Neural crest cell (in vitro differentiated cells): ENCODE results near the gene GRIA2. TPM values are rescaled to one million over a fixed set of nuclear protein-coding genes. Genes with fewer than 3 reads are reported as not detected.

Experiments
- DNase-seq: peaks from one replicate; pipeline ENCODE4 v3.0.0; 2021; ENCODE audit warnings: low read depth, mixed read lengths, low spot score
- H3K27ac Mint-ChIP-seq: one replicate; pipeline ENCODE4 v1.8.0; 2021; ENCODE audit warnings: mild to moderate bottlenecking, mixed read lengths; ENCODE audit not compliant: unreplicated experiment
- H3K27me3 Mint-ChIP-seq: 2 replicates; pipeline ENCODE4 v1.8.0; 2021; ENCODE audit warnings: low read depth, mild to moderate bottlenecking, mixed read lengths
- H3K36me3 Mint-ChIP-seq: 2 replicates; pipeline ENCODE4 v1.8.0; 2021; ENCODE audit warnings: low read depth, mild to moderate bottlenecking, mixed read lengths
- H3K4me1 Mint-ChIP-seq: 2 replicates; pipeline ENCODE4 v1.8.0; 2021; ENCODE audit warnings: mixed read lengths
- H3K4me3 Mint-ChIP-seq: one replicate; pipeline ENCODE4 v1.8.0; 2021; ENCODE audit warnings: mild to moderate bottlenecking, mixed read lengths
- H3K9me3 Mint-ChIP-seq: 2 replicates; pipeline ENCODE4 v1.8.0; 2021; ENCODE audit warnings: mixed read lengths
- total RNA-seq: library from RNA; stranded (reverse); gene quantifications from 2 replicates; pipeline ENCODE4 v1.2.1, GENCODE V29; 2021
- TF ChIP-seq, protein P1 (sequence below): fragments of 200-600 bp; sonication (generic); conservative IDR thresholded peaks from 2 replicates; pipeline ENCODE4 v1.5.0; 2021; ENCODE audit warnings: antibody characterized with exemption, mild to moderate bottlenecking

The GRIA2 gene
- total RNA-seq, 1 donor from 2014 or later, result 2.7 TPM

DNA sequence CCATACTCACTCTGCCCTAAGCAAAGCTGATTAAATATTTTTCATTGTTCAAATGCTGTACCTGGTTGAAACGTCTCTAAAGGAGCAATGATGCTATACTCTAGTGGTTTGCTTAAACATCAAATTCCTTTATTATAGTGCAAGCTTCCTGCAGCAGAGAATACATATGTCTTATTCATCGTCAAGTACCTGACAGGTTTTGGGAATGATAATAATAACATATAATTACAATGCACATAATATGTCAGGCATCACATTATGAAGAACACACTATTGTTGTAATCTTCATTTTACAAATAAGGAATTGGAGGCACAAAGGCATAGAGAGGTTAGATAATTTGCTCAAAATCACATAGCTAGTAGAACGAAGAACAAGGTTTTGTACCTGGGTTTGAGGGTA lies 151.6 kb downstream of the GRIA2 start:
- DNase-seq, result no peak
- H3K4me3 Mint-ChIP-seq, result no peak overlapping the region
- no peaks in the 10 kb centered on the region for H3K36me3 Mint-ChIP-seq
- TF ChIP-seq, protein P1, sequence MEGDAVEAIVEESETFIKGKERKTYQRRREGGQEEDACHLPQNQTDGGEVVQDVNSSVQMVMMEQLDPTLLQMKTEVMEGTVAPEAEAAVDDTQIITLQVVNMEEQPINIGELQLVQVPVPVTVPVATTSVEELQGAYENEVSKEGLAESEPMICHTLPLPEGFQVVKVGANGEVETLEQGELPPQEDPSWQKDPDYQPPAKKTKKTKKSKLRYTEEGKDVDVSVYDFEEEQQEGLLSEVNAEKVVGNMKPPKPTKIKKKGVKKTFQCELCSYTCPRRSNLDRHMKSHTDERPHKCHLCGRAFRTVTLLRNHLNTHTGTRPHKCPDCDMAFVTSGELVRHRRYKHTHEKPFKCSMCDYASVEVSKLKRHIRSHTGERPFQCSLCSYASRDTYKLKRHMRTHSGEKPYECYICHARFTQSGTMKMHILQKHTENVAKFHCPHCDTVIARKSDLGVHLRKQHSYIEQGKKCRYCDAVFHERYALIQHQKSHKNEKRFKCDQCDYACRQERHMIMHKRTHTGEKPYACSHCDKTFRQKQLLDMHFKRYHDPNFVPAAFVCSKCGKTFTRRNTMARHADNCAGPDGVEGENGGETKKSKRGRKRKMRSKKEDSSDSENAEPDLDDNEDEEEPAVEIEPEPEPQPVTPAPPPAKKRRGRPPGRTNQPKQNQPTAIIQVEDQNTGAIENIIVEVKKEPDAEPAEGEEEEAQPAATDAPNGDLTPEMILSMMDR, result no peak
- H3K27ac Mint-ChIP-seq, result no peak overlapping the region
- no peaks in the 10 kb centered on the region for H3K27me3 Mint-ChIP-seq
- H3K4me1 Mint-ChIP-seq, result peaks cover 4% of the 10 kb centered on the region
- no peaks in the 10 kb centered on the region for H3K9me3 Mint-ChIP-seq

DNA sequence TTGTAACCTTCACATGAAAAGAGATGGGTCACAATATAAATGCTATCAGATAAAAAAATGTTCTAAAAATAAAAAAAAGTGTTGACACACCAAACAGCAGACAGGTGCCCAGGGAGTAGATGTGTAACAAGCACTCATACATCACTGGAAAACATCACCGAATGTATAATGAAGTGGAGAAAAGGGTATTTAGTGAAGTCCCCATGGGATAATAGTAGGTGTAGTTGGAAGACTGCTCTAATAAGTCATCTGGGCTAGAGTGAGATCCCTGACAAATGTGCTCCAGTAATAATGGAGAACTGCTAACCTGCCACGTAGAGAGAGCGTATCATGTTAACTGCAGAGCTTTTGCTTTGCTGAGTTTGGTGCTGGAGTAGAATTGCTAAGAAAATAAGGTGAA lies 152.0 kb downstream of the GRIA2 start:
- Mint-ChIP-seq H3K36me3 (no peaks in the 10 kb centered on the region), H3K27ac (no peak overlapping the region), H3K9me3 (no peaks in the 10 kb centered on the region), H3K4me3 (no peak overlapping the region), H3K27me3 (no peaks in the 10 kb centered on the region), H3K4me1 (peaks cover 4% of the 10 kb centered on the region)
- TF ChIP-seq, protein P1, result no peak
- DNase-seq, result no peak

DNA sequence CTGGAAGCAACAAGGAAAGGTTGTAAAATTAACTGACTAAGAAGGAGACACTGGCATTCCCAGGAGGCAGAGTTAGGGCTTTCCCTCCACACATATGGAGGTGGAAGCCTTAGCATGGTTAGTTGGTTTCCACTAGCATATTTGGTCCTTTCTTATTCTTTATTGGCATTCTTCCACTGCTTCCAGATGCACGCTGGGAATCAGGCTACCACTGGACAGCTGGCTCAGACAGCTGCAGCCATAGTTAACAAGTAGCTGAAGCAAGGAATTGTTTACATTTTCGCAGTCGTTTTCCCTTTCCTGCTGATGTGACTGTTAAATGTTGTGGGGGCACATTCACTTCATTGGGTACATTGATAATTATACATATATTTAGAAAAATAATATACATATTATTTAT lies 169.2 kb downstream of the GRIA2 start:
- TF ChIP-seq, protein P1, result no peak
- Mint-ChIP-seq H3K27ac (no peak overlapping the region), H3K4me1 (no peaks in the 10 kb centered on the region), H3K36me3 (peaks cover 4% of the 10 kb centered on the region), H3K4me3 (no peak overlapping the region), H3K27me3 (no peaks in the 10 kb centered on the region), H3K9me3 (peaks cover 6% of the 10 kb centered on the region)
- no peak for DNase-seq

- TF ChIP-seq, protein P1, result no peak
- peaks cover 9% of the 10 kb centered on the region for H3K4me1 Mint-ChIP-seq
- no peak overlapping the region for H3K27ac Mint-ChIP-seq
- DNase-seq, result no peak
- peaks cover 3% of the 10 kb centered on the region for H3K9me3 Mint-ChIP-seq
- H3K36me3 Mint-ChIP-seq, result no peaks in the 10 kb centered on the region
- H3K4me3 Mint-ChIP-seq, result no peak overlapping the region
- no peaks in the 10 kb centered on the region for H3K27me3 Mint-ChIP-seq
Measured at GRCh38 chr4:157405070-157405469, 184.5 kb downstream of the GRIA2 start.

Other genes starting within 250 kb of the GRIA2 start
- 18.9 and 19.1 TPM in 2 replicates for gene PDGFC, start 248.9 kb upstream of the GRIA2 start, total RNA-seq
- gene GLRB, start 144.6 kb upstream of the GRIA2 start, total RNA-seq, result 8.2 and 8.4 TPM in 2 replicates